H9 (cell line): ENCODE measurements around the gene ANO10. TPM values are rescaled to one million over a fixed set of nuclear protein-coding genes. Genes with fewer than 3 reads are reported as not detected.

Source experiments
- DNase-seq: peaks from one replicate; pipeline ENCODE4 v3.0.0-alpha.2; 2017
- H2AFZ ChIP-seq: one replicate; pipeline ENCODE4 v1.6.1; 2013; ENCODE audit warnings: mild to moderate bottlenecking, low read length, control low read depth, moderate library complexity
- H2AK5ac ChIP-seq: 2 replicates; pipeline ENCODE4 v1.6.1; 2013; ENCODE audit warnings: low read length, control low read depth, mixed read lengths; ENCODE audit not compliant: insufficient read length
- H2BK120ac ChIP-seq: one replicate; pipeline ENCODE4 v1.6.1; 2013; ENCODE audit warnings: low read depth, mild to moderate bottlenecking, low read length, control low read depth, inconsistent platforms; ENCODE audit not compliant: poor library complexity, severe bottlenecking
- H2BK12ac ChIP-seq: 2 replicates; pipeline ENCODE4 v1.6.1; 2013; ENCODE audit warnings: low read length, control low read depth, mixed read lengths, low read depth; ENCODE audit not compliant: insufficient read length
- H2BK15ac ChIP-seq: 2 replicates; pipeline ENCODE4 v1.6.1; 2013; ENCODE audit warnings: low read depth, low read length, control low read depth
- H2BK20ac ChIP-seq: one replicate; pipeline ENCODE4 v1.6.1; 2013; ENCODE audit warnings: low read depth, mild to moderate bottlenecking, low read length, control low read depth, inconsistent platforms; ENCODE audit not compliant: poor library complexity, severe bottlenecking
- H2BK5ac ChIP-seq: 2 replicates; pipeline ENCODE4 v1.6.1; 2013; ENCODE audit warnings: low read length, control low read depth, mixed read lengths; ENCODE audit not compliant: insufficient read length
- H3K14ac ChIP-seq: 2 replicates; pipeline ENCODE4 v1.6.1; 2013; ENCODE audit warnings: low read length, control low read depth; ENCODE audit not compliant: insufficient read depth
- H3K18ac ChIP-seq: 2 replicates; pipeline ENCODE4 v1.6.1; 2013; ENCODE audit warnings: low read depth, mild to moderate bottlenecking, mixed read lengths, low read length, control low read depth; ENCODE audit not compliant: insufficient read length
- H3K23ac ChIP-seq: 2 replicates; pipeline ENCODE4 v1.6.1; 2013; ENCODE audit warnings: low read length, control low read depth, mixed read lengths, low read depth; ENCODE audit not compliant: insufficient read length
- H3K23me2 ChIP-seq: 2 replicates; pipeline ENCODE4 v1.6.1; 2013; ENCODE audit warnings: low read depth, mild to moderate bottlenecking, mixed read lengths, low read length, control low read depth; ENCODE audit not compliant: insufficient read length, poor library complexity, severe bottlenecking
- H3K27ac ChIP-seq: 2 replicates; pipeline ENCODE4 v1.5.1; 2013; ENCODE audit warnings: low read length, control low read depth, mixed read lengths, low read depth; ENCODE audit not compliant: insufficient read length
- H3K27me3 ChIP-seq: 2 replicates; pipeline ENCODE4 v1.6.1; 2013; ENCODE audit warnings: low read length, control low read depth, inconsistent platforms; ENCODE audit not compliant: insufficient read depth
- H3K4ac ChIP-seq: 2 replicates; pipeline ENCODE4 v1.6.1; 2013; ENCODE audit warnings: low read depth, mild to moderate bottlenecking, control low read depth, inconsistent platforms, low read length, moderate library complexity
- H3K4me1 ChIP-seq: 2 replicates; pipeline ENCODE4 v1.6.1; 2013; ENCODE audit warnings: low read length, control low read depth, inconsistent platforms; ENCODE audit not compliant: insufficient read depth
- H3K4me2 ChIP-seq: 2 replicates; pipeline ENCODE4 v1.6.1; 2013; ENCODE audit warnings: low read length, control low read depth, mixed read lengths; ENCODE audit not compliant: insufficient read length, insufficient read depth
- H3K56ac ChIP-seq: 2 replicates; pipeline ENCODE4 v1.6.1; 2013; ENCODE audit warnings: low read depth, mild to moderate bottlenecking, mixed read lengths, low read length, control low read depth; ENCODE audit not compliant: insufficient read length
- H3K79me1 ChIP-seq: 2 replicates; pipeline ENCODE4 v1.6.1; 2013; ENCODE audit warnings: low read depth, mild to moderate bottlenecking, moderate library complexity, low read length, control low read depth, inconsistent platforms; ENCODE audit not compliant: insufficient read depth, poor library complexity, severe bottlenecking
- H3K79me2 ChIP-seq: 2 replicates; pipeline ENCODE4 v1.6.1; 2013; ENCODE audit warnings: low read length, control low read depth, inconsistent platforms; ENCODE audit not compliant: insufficient read depth
- H3K9ac ChIP-seq: 2 replicates; pipeline ENCODE4 v1.6.1; 2013; ENCODE audit warnings: low read length, control low read depth, mixed read lengths; ENCODE audit not compliant: insufficient read length; ENCODE audit errors: extremely low read depth
- H3K9me3 ChIP-seq: one replicate; pipeline ENCODE4 v1.6.1; 2013; ENCODE audit warnings: low read depth, low read length, inconsistent platforms; ENCODE audit not compliant: control insufficient read depth
- H3T11ph ChIP-seq: one replicate; pipeline ENCODE4 v1.6.1; 2013; ENCODE audit warnings: mild to moderate bottlenecking, low read length, control low read depth, inconsistent platforms
- H4K20me1 ChIP-seq: one replicate; pipeline ENCODE4 v1.6.1; 2013; ENCODE audit not compliant: control insufficient read depth, insufficient read length, insufficient read depth
- H4K5ac ChIP-seq: 2 replicates; pipeline ENCODE4 v1.6.1; 2013; ENCODE audit warnings: low read depth, mild to moderate bottlenecking, mixed read lengths, low read length, control low read depth; ENCODE audit not compliant: insufficient read length
- H4K8ac ChIP-seq: replicated peaks from 2 replicates; pipeline ENCODE4 v1.6.1; 2013; ENCODE audit warnings: low read length, control low read depth, mixed read lengths, low read depth; ENCODE audit not compliant: insufficient read length
- H4K91ac ChIP-seq: 2 replicates; pipeline ENCODE4 v1.6.1; 2013; ENCODE audit warnings: low read depth, mild to moderate bottlenecking, moderate library complexity, mixed read lengths, low read length, control low read depth; ENCODE audit not compliant: insufficient read length
- H3K27ac Mint-ChIP-seq, 3 experiments: 2 replicates in 2 of 3; 3 replicates in 1 of 3; pipeline ENCODE4 v1.8.0; 2020 to 2021; ENCODE audit warnings: mixed read lengths in 3 of 3, mild to moderate bottlenecking in 1 of 3, moderate library complexity in 1 of 3
- H3K27me3 Mint-ChIP-seq: 2 replicates; pipeline ENCODE4 v1.8.0; 2021; ENCODE audit warnings: low read depth, mild to moderate bottlenecking, moderate library complexity, mixed read lengths
- H3K36me3 Mint-ChIP-seq, 3 experiments: 2 replicates in 2 of 3; 3 replicates in 1 of 3; pipeline ENCODE4 v1.8.0; 2020 to 2021; ENCODE audit warnings: low read depth in 3 of 3, mixed read lengths in 3 of 3; ENCODE audit not compliant: insufficient read depth in 1 of 3
- H3K4me1 Mint-ChIP-seq, 2 experiments: 2 replicates each; pipeline ENCODE4 v1.8.0; 2020; ENCODE audit warnings: mixed read lengths in 2 of 2
- H3K4me3 Mint-ChIP-seq, 2 experiments: 2 replicates in 1 of 2; 3 replicates in 1 of 2; pipeline ENCODE4 v1.8.0; 2020 to 2021; ENCODE audit warnings: mild to moderate bottlenecking in 2 of 2, mixed read lengths in 2 of 2, moderate library complexity in 1 of 2
- H3K9me3 Mint-ChIP-seq, 2 experiments: 2 replicates in 1 of 2; 3 replicates in 1 of 2; pipeline ENCODE4 v1.8.0; 2020; ENCODE audit warnings: mild to moderate bottlenecking in 2 of 2, mixed read lengths in 2 of 2, moderate library complexity in 1 of 2
- CTCF ChIP-seq: fragments of 200-600 bp; sonication (generic); conservative IDR thresholded peaks from 3 replicates; pipeline ENCODE4 v1.8.0; 2021; ENCODE audit warnings: antibody characterized with exemption, mild to moderate bottlenecking
- WGBS: extraction: QIAGEN DNeasy Blood & Tissue Kit; methylation state at CpG from one replicate; pipeline ENCODE4 v1.1.7; 2013; ENCODE audit warnings: missing lambda C conversion rate, low lambda C conversion rate, mixed read lengths; ENCODE audit not compliant: insufficient read length; ENCODE audit errors: extremely low coverage; 5-methylcytosine and 5-hydroxymethylcytosine counted together
- total RNA-seq: library from RNA; stranded (reverse); gene quantifications from 2 replicates; pipeline ENCODE4 v1.2.1, GENCODE V29; 2021

The ANO10 gene
- total RNA-seq, 1 experiment from 2014 or later, result 38.7 TPM

DNA sequence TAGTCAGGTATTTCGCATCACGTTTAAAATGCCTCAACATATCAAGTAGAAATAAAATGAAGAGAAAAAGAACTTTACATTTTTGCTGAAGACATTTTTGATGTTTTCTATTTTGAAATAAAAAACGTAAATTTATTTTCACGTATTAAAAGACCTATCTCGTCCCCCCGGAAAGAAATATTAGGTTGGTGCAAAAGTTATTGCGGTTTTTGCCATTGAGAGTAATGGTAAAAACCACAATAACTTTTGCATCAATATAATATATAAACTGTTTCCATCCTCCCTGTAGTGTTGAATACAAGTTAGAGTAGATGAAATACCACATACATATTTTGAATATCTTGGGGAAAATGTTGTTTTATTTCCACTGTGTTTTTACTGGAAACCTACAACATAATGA, 11.2 kb upstream of the ANO10 start:
- no peak overlapping the region for H4K91ac ChIP-seq
- no peak overlapping the region for H3K18ac ChIP-seq
- Mint-ChIP-seq H3K4me3 (no peak overlapping the region), H3K36me3 (peaks cover 6 to 9% (median 7%) of the 10 kb centered on the region in 3 experiments), H3K9me3 (peaks cover 8 to 12% of the 10 kb centered on the region in 2 experiments), H3K4me1 (peaks cover 8 to 29% of the 10 kb centered on the region in 2 experiments), H3K27me3 (no peaks in the 10 kb centered on the region), H3K27ac (no peak overlapping the region)
- no peak overlapping the region for H3K27ac ChIP-seq
- WGBS, result no CpG with 5 or more reads among the region's 7 CpGs
- TF ChIP-seq CTCF, result no peak
- H3K56ac ChIP-seq, result no peak overlapping the region
- no peak overlapping the region for H4K5ac ChIP-seq
- H3K9me3 ChIP-seq, result no peaks in the 10 kb centered on the region
- no peak overlapping the region for H2AK5ac ChIP-seq
- no peak overlapping the region for H2BK5ac ChIP-seq
- H3K23me2 ChIP-seq, result no peaks in the 10 kb centered on the region
- H3K14ac ChIP-seq, result no peak overlapping the region
- no peak overlapping the region for H4K8ac ChIP-seq
- no peaks in the 10 kb centered on the region for H3K27me3 ChIP-seq
- no peak overlapping the region for H3K9ac ChIP-seq
- no peaks in the 10 kb centered on the region for H3K79me2 ChIP-seq
- H2BK120ac ChIP-seq, result no peak overlapping the region
- H2BK15ac ChIP-seq, result no peak overlapping the region
- H2AFZ ChIP-seq, result no peak overlapping the region
- no peak overlapping the region for H3K4ac ChIP-seq
- H2BK20ac ChIP-seq, result no peak overlapping the region
- H3K79me1 ChIP-seq, result no peaks in the 10 kb centered on the region
- H3K4me2 ChIP-seq, result no peak overlapping the region
- no peak overlapping the region for H3K23ac ChIP-seq
- no peak overlapping the region for H3T11ph ChIP-seq
- no peaks in the 10 kb centered on the region for H3K4me1 ChIP-seq
- no peaks in the 10 kb centered on the region for H4K20me1 ChIP-seq
- no peak overlapping the region for H2BK12ac ChIP-seq
- no peak for DNase-seq
